Stimulated activated CD8-positive, alpha-beta memory T cell treated with anti-CD3 and anti-CD28 coated beads, Interleukin-2, amount 100 ng/mL, for 1 hour (primary cell): Measurements from ENCODE around the gene DKK3.

ENCODE experiments used
- DNase-seq, 2 donors: peaks; one replicate each; pipeline ENCODE4 v3.0.0-alpha.2; 2020; ENCODE audit warnings: low read depth in 2 of 2

Gene DKK3

GRCh38 chr11:11981840-11982239 lies 26.6 kb downstream of the DKK3 start:
- no peak for DNase-seq

- no peak for DNase-seq
Measured at GRCh38 chr11:11981364-11981763, 27.1 kb downstream of the DKK3 start.

- DNase-seq = no peak
Measured at GRCh38 chr11:11980841-11981308, 27.6 kb downstream of the DKK3 start.

GRCh38 chr11:11980200-11980599 lies 28.2 kb downstream of the DKK3 start:
- no peak for DNase-seq

GRCh38 chr11:11979488-11980117 lies 28.8 kb downstream of the DKK3 start:
- DNase-seq = no peak

- DNase-seq = no peak
Measured at GRCh38 chr11:11978792-11979487, 29.5 kb downstream of the DKK3 start.

- DNase-seq = no peak
Measured at GRCh38 chr11:11978098-11978637, 30.3 kb downstream of the DKK3 start.

- no peak for DNase-seq
Measured at GRCh38 chr11:11977206-11977938, 31.1 kb downstream of the DKK3 start.

- no peak for DNase-seq
Measured at GRCh38 chr11:11976481-11977127, 31.8 kb downstream of the DKK3 start.

- no peak for DNase-seq
Measured at GRCh38 chr11:11975201-11976092, 33.0 kb downstream of the DKK3 start.

GRCh38 chr11:11973866-11974265 lies 34.6 kb downstream of the DKK3 start:
- DNase-seq = no peak

GRCh38 chr11:11973361-11973800 lies 35.0 kb downstream of the DKK3 start:
- no peak for DNase-seq

GRCh38 chr11:11972730-11973341 lies 35.6 kb downstream of the DKK3 start:
- DNase-seq = no peak

GRCh38 chr11:11971906-11972547 lies 36.4 kb downstream of the DKK3 start:
- DNase-seq = no peak

- no peak for DNase-seq
Measured at GRCh38 chr11:11970556-11970955, 37.9 kb downstream of the DKK3 start.

- DNase-seq = no peak
Measured at GRCh38 chr11:11969380-11970215, 38.8 kb downstream of the DKK3 start.

- no peak for DNase-seq
Measured at GRCh38 chr11:11968511-11969280, 39.7 kb downstream of the DKK3 start.
